ENCODE data around the gene DYRK4.

DYRK4 gene

DNA sequence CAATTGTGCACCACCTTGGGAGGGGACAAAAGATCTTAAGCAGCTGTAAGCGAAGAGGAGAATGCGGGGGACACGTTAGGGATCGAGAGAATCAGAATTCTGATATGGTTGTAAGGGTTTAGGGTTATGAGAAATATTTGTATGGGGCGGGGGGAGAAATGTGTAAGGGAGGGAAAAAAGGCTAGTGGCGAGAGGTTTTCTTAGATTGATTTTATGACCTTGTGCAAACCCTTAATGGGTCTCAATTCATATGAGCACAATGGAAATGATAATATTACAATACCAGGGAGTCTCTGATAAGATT is 87.3 kb downstream of the DYRK4 start:
- POLR2A ChIA-PET = interaction anchor here (0.8 to 2.0 kb wide), 15 partner anchors 9 to 269 kb away, joined by 3 to 10 read pairs (median 3); partner anchors contain the start of gene FGF23
- no peak for DNase-seq (ENCODE audit: extremely low spot score)
- TF ChIP-seq L3MBTL2 (conservative IDR thresholded peaks at IDR 0.05) = no peak
- no peak for TF ChIP-seq ARNT (IDR thresholded peaks at IDR 0.05)
- TF ChIP-seq LEF1 (IDR thresholded peaks at IDR 0.05; ENCODE audit: borderline replicate concordance) = no peak
- TF ChIP-seq NFRKB (IDR thresholded peaks at IDR 0.05) = no peak
- TF ChIP-seq CTBP1 (IDR thresholded peaks at IDR 0.05; ENCODE audit: borderline replicate concordance) = no peak
- TF ChIP-seq, protein P1, sequence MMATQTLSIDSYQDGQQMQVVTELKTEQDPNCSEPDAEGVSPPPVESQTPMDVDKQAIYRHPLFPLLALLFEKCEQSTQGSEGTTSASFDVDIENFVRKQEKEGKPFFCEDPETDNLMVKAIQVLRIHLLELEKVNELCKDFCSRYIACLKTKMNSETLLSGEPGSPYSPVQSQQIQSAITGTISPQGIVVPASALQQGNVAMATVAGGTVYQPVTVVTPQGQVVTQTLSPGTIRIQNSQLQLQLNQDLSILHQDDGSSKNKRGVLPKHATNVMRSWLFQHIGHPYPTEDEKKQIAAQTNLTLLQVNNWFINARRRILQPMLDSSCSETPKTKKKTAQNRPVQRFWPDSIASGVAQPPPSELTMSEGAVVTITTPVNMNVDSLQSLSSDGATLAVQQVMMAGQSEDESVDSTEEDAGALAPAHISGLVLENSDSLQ (IDR thresholded peaks at IDR 0.05) = no peak
- TF ChIP-seq FOXA1 (IDR thresholded peaks at IDR 0.05) = no peak
- TF ChIP-seq TARDBP (IDR thresholded peaks at IDR 0.05) = no peak
- TF ChIP-seq ZNF384 (IDR thresholded peaks at IDR 0.05) = no peak
- TF ChIP-seq SUZ12 (IDR thresholded peaks at IDR 0.05) = no peak
- TF ChIP-seq FOXM1 (IDR thresholded peaks at IDR 0.05; ENCODE audit: borderline replicate concordance) = no peak
- CTCF ChIA-PET = no interaction called here

DNA sequence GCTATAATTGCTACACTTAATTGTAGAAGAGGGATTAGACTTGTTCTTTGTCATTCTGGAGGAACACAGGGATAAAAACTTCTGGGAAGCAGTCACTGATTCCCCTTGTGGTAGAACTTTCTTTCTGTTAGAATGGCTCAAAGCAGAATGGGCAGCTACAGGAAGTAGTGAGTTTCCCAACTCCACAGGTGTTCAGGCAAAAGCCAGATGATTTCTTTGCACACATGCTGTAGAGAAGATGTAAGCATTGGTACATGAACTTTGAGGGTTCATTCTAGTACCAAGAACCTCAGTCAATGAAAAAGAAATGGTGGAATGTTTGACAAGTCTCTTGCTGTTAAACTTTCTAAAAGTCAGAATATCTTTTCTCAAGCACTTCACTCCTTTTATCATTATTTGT is 91.2 kb downstream of the DYRK4 start:
- no peak for DNase-seq (ENCODE audit: extremely low spot score)
- POLR2A ChIA-PET = no interaction called here
- TF ChIP-seq TARDBP (IDR thresholded peaks at IDR 0.05) (no peak), FOXA1 (IDR thresholded peaks at IDR 0.05) (no peak)
- CTCF ChIA-PET = no interaction called here

DNA sequence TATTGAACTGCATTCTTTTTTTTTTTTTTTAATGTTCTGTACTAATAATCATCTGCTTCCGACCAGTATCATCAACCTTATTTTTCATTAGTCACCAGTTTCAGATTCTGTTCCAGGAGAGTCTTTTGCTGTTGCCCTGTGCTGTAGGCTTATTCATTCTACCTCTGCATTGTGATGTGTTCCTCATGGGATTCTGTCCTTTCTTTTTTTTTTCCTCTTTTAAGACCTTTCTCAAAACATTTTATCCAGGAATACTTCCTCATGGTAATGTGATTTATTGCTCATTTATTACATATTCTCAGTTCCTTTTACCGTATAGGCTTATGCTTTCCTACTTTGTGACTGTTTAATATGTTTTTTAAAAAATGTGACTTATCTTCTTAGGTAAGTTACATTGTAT is 91.7 kb downstream of the DYRK4 start:
- POLR2A ChIA-PET = no interaction called here
- no peak for DNase-seq (ENCODE audit: extremely low spot score)
- TF ChIP-seq, protein P1 (IDR thresholded peaks at IDR 0.05) = no peak
- no peak for TF ChIP-seq FOXA1 (IDR thresholded peaks at IDR 0.05)
- TF ChIP-seq HDGF (IDR thresholded peaks at IDR 0.05; ENCODE audit: borderline replicate concordance) = no peak
- TF ChIP-seq BHLHE40 (IDR thresholded peaks at IDR 0.05; ENCODE audit: borderline replicate concordance) = no peak
- no peak for TF ChIP-seq L3MBTL2 (conservative IDR thresholded peaks at IDR 0.05)
- CTCF ChIA-PET = no interaction called here

All from HEK293T (cell line).